PFSK-1 (cell line): ENCODE measurements around the gene GRWD1.
A peak's percentile ranks its signal among the peaks of the same experiment; 100 is the strongest.

Experiments used
- FOXP2 ChIP-seq: optimal IDR thresholded peaks from 2 replicates; pipeline ENCODE3; 2011; ENCODE audit warnings: borderline replicate concordance, control low read depth, inconsistent platforms; ENCODE audit not compliant: insufficient read depth; ENCODE audit errors: extremely low read length, extremely low read depth
- POLR2AphosphoS5 ChIP-seq: IDR thresholded peaks from 2 replicates; pipeline ENCODE4 v1.6.1; 2012; ENCODE audit warnings: low read depth, mild to moderate bottlenecking, control low read depth, low read length, moderate library complexity
- REST ChIP-seq, 2 experiments: IDR thresholded peaks; 2 replicates each; pipeline versions ENCODE4 v1.6.1 to v1.8.0; 2011 to 2012; ENCODE audit warnings: low read depth in 2 of 2, low read length in 2 of 2, control low read depth in 1 of 2, inconsistent platforms in 1 of 2, mild to moderate bottlenecking in 1 of 2, moderate library complexity in 1 of 2; ENCODE audit not compliant: insufficient read depth in 1 of 2
- SIN3A ChIP-seq: IDR thresholded peaks from 2 replicates; pipeline ENCODE4 v1.6.1; 2012; ENCODE audit warnings: mild to moderate bottlenecking, low read length, moderate library complexity, borderline replicate concordance; ENCODE audit not compliant: insufficient read depth
- TAF1 ChIP-seq: IDR thresholded peaks from 2 replicates; pipeline ENCODE4 v1.6.1; 2012; ENCODE audit warnings: low read length, control low read depth, borderline replicate concordance; ENCODE audit not compliant: insufficient read depth

The GRWD1 gene

GRCh38 chr19:48444936-48445200, 915 bp upstream of the GRWD1 start:
- TF ChIP-seq FOXP2 (no peak), TAF1 (no peak), REST (IDR thresholded peaks at IDR 0.05; ENCODE audit: insufficient read depth in 1 of 2, low read depth in 2 of 2, low read length in 2 of 2) (no peak), POLR2AphosphoS5 (no peak)

DNA sequence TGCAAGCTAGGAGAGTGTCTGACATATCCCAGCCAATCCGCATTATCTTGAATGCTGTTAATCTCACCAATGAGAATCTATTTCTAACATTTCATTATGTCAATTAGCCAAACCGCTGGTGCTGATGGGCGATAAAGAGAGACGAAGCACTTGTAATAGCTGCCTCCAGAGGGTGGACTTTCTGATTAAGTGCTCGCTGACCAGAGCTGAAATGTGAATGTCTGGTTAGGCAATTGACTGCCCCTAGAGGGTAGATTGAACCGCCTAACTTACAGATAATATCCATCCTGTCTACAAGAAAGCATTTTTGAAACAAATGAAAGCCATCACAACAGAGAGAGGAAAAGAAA, 552 bp upstream of the GRWD1 start:
- TF ChIP-seq POLR2AphosphoS5, result no peak
- no peak for TF ChIP-seq FOXP2
- TF ChIP-seq TAF1, result 0 out of 2 replicates have a peak, but pooled peaks have one; percentile 23
- no peak for TF ChIP-seq REST (IDR thresholded peaks at IDR 0.05; ENCODE audit: insufficient read depth in 1 of 2, low read depth in 2 of 2, low read length in 2 of 2)
- TF ChIP-seq SIN3A, result 0 out of 2 replicates have a peak, but pooled peaks have one; percentile 10

- TF ChIP-seq SIN3A, result 0 out of 2 replicates have a peak, but pooled peaks have one; percentile 5
- no peak for TF ChIP-seq POLR2AphosphoS5
- TF ChIP-seq TAF1, result no peak
- no peak for TF ChIP-seq FOXP2
- no peak for TF ChIP-seq REST (IDR thresholded peaks at IDR 0.05; ENCODE audit: insufficient read depth in 1 of 2, low read depth in 2 of 2, low read length in 2 of 2)
These were observed 796 bp downstream of the GRWD1 start for GRCh38 chr19:48446579-48446978.

DNA sequence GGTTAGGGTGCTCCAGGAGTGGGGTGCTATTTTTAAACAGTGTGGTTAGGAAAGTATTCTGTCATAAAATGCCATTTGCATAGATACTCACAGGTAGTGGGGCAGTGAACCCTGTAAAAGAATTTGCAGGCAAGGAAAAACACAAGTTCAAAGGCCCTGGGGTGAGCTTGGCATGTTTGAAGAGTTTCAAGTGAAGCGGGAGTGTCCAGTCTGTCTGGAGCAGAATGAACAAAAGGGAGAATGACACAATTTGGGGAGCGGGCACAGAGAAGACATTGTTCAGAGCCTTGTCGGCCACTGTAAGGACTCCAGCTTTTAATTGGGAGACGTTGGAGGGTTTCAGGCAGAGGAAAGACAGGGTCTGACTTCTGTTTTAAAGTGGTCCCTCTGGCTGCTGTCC, 2.8 kb downstream of the GRWD1 start:
- TF ChIP-seq SIN3A (no peak), POLR2AphosphoS5 (no peak), TAF1 (no peak)

- TF ChIP-seq SIN3A (no peak), FOXP2 (no peak), POLR2AphosphoS5 (no peak), TAF1 (no peak), REST (IDR thresholded peaks at IDR 0.05; ENCODE audit: insufficient read depth in 1 of 2, low read depth in 2 of 2, low read length in 2 of 2) (no peak)
These were observed 4.7 kb downstream of the GRWD1 start for GRCh38 chr19:48450441-48450840.
